Activated naive CD4-positive, alpha-beta T cell treated with anti-CD3 and anti-CD28 coated beads, Interleukin-2, amount 10 ng/mL, durations not matched to agents 7 days and 5 days (primary cell): ENCODE results near the gene KNDC1.
"Not testable (repeated sequence)": the region's sequence is repeated elsewhere in the genome, so short reads cannot be mapped to it uniquely, and the experiment has no call there.

Experiments
- CTCF ChIA-PET: fragments of 350-600 bp; sonication (Branson Sonifier 250); formaldehyde crosslinking; loops from one replicate; lab custom pipeline; 2021; ENCODE audit warnings: antibody characterized with exemption; lab: Charles Lee
- DNase-seq: peaks from one replicate; pipeline ENCODE4 v3.0.0-alpha.2; 2020
- H3K27ac Mint-ChIP-seq: one replicate; pipeline ENCODE4 v1.8.0; 2021; ENCODE audit warnings: mild to moderate bottlenecking, moderate library complexity, mixed read lengths
- H3K27me3 Mint-ChIP-seq: one replicate; pipeline ENCODE4 v1.8.0; 2021; ENCODE audit warnings: mild to moderate bottlenecking, mixed read lengths
- H3K36me3 Mint-ChIP-seq: one replicate; pipeline ENCODE4 v1.8.0; 2021; ENCODE audit warnings: mixed read lengths
- H3K4me1 Mint-ChIP-seq: one replicate; pipeline ENCODE4 v1.8.0; 2021; ENCODE audit warnings: mixed read lengths
- H3K4me3 Mint-ChIP-seq: one replicate; pipeline ENCODE4 v1.8.0; 2021; ENCODE audit warnings: mild to moderate bottlenecking, moderate library complexity, mixed read lengths
- H3K9me3 Mint-ChIP-seq: one replicate; pipeline ENCODE4 v1.8.0; 2021; ENCODE audit warnings: mixed read lengths

The KNDC1 gene

GRCh38 chr10:133221756-133222155 lies 61.7 kb downstream of the KNDC1 start:
- H3K4me3 Mint-ChIP-seq, CTCF ChIA-PET, H3K9me3 Mint-ChIP-seq, H3K27ac Mint-ChIP-seq, DNase-seq, H3K36me3 Mint-ChIP-seq: not testable (repeated sequence)
- peaks cover 45% of the 10 kb centered on the region for H3K27me3 Mint-ChIP-seq
- H3K4me1 Mint-ChIP-seq: peaks cover 15% of the 10 kb centered on the region

DNA sequence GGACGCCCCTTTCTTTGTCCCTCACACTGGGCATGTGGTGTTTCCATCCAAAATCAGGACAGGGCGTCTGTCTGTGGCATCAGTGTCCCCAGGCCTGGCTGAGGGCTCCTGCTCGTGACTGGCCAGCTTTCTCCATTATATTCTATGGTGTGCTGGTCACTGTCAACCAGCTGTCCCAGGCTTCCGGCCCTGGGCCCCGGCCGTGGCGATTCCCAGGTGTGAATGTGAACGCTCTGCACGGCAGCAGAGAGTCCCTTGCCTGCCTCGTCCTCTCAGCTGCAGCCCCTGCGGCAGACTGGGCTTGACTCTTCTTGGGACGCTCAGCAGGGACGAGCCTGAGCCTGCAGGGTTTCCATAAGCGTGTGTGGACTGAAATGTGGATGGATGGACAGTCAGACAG lies 64.1 kb downstream of the KNDC1 start:
- CTCF ChIA-PET: no interaction called here

GRCh38 chr10:133224756-133225372 lies 64.8 kb downstream of the KNDC1 start:
- no peak overlapping the region for H3K27ac Mint-ChIP-seq
- peaks cover 59% of the 10 kb centered on the region for H3K27me3 Mint-ChIP-seq
- CTCF ChIA-PET: interaction anchor here (0.7 to 1.8 kb wide), 3 partner anchors 32 to 104 kb away, joined by 3 to 9 read pairs (median 3); no protein-coding TSS in a partner anchor

More for the DNA sequence above, 64.1 kb downstream of the KNDC1 start:
- H3K4me1 Mint-ChIP-seq: peaks cover 21% of the 10 kb centered on the region
- H3K4me3 Mint-ChIP-seq: no peak overlapping the region
- DNase-seq: no peak
- no peak overlapping the region for H3K27ac Mint-ChIP-seq
- no peaks in the 10 kb centered on the region for H3K9me3 Mint-ChIP-seq
- no peaks in the 10 kb centered on the region for H3K36me3 Mint-ChIP-seq
- H3K27me3 Mint-ChIP-seq: peaks cover 59% of the 10 kb centered on the region

DNA sequence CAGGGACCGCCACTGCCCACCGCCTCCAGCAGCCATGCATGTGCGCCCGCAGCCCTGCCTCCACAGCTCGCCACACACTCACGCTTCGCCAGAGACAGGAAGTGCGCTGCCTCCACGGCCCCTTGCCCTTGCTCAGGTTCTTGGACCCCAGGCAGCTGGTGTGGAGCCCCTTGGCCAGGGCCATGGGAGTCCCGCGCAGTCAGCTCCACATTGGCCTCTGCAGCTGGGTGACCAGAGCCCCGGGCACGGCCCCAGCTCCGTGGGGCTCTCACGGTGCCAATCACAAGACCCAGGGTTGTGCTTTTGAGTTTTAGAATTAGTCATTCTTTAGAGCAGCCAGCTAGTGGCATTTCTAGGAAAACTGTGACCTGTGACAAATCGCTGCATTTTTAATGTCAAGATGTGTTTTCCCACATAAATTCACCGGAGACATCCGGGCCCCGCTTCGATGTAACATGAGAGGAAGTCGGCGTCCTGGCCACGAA lies 65.7 kb downstream of the KNDC1 start:
- Mint-ChIP-seq H3K4me1 (peaks cover 25% of the 10 kb centered on the region), H3K27ac (peak overlapping the region; percentile 76), H3K9me3 (no peaks in the 10 kb centered on the region), H3K27me3 (peaks cover 65% of the 10 kb centered on the region), H3K36me3 (peaks cover 2% of the 10 kb centered on the region), H3K4me3 (peak overlapping the region; percentile 53)
- CTCF ChIA-PET: interaction anchor here (1.3 to 1.8 kb wide), 3 partner anchors 31 to 82 kb away, joined by 3 to 9 read pairs (median 4); no protein-coding TSS in a partner anchor
- DNase-seq: no peak

More at GRCh38 chr10:133224756-133225372, 64.8 kb downstream of the KNDC1 start:
- Mint-ChIP-seq H3K4me1 (peaks cover 25% of the 10 kb centered on the region), H3K4me3 (no peak overlapping the region), H3K36me3 (peaks cover 2% of the 10 kb centered on the region), H3K9me3 (no peaks in the 10 kb centered on the region)
- DNase-seq: no peak

GRCh38 chr10:133226251-133226808 lies 66.3 kb downstream of the KNDC1 start:
- Mint-ChIP-seq H3K9me3 (no peaks in the 10 kb centered on the region), H3K27ac (peak overlapping the region; percentile 76), H3K36me3 (peaks cover 2% of the 10 kb centered on the region), H3K4me3 (peak overlapping the region; percentile 53), H3K4me1 (peaks cover 25% of the 10 kb centered on the region), H3K27me3 (peaks cover 65% of the 10 kb centered on the region)
- peak; percentile 39 for DNase-seq
- CTCF ChIA-PET: interaction anchor here (1.3 to 1.8 kb wide), 3 partner anchors 31 to 83 kb away, joined by 3 to 9 read pairs (median 4); no protein-coding TSS in a partner anchor

DNA sequence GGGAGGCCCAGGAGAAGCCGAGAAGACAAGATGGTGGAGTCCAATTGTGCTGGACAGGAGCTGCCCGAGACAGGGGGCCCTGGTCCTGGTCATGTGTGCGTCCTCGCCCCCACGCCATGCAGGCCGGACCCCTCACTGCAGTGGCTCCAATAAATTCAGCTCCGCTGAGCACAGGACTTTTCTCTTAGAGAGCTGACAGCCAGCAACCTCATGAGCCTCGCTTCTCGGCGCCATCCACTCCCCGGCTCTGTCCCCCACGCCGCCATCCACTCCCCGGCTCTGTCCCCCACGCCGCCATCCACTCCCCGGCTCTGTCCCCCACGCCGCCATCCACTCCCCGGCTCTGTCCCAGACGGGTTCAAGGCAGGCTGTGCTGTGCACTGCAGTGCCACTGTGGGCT lies 67.2 kb downstream of the KNDC1 start:
- H3K4me3 Mint-ChIP-seq: no peak overlapping the region
- peaks cover 2% of the 10 kb centered on the region for H3K36me3 Mint-ChIP-seq
- no peak for DNase-seq
- CTCF ChIA-PET: no interaction called here
- no peak overlapping the region for H3K27ac Mint-ChIP-seq
- H3K9me3 Mint-ChIP-seq: no peaks in the 10 kb centered on the region
- H3K4me1 Mint-ChIP-seq: peaks cover 25% of the 10 kb centered on the region
- peaks cover 72% of the 10 kb centered on the region for H3K27me3 Mint-ChIP-seq

DNA sequence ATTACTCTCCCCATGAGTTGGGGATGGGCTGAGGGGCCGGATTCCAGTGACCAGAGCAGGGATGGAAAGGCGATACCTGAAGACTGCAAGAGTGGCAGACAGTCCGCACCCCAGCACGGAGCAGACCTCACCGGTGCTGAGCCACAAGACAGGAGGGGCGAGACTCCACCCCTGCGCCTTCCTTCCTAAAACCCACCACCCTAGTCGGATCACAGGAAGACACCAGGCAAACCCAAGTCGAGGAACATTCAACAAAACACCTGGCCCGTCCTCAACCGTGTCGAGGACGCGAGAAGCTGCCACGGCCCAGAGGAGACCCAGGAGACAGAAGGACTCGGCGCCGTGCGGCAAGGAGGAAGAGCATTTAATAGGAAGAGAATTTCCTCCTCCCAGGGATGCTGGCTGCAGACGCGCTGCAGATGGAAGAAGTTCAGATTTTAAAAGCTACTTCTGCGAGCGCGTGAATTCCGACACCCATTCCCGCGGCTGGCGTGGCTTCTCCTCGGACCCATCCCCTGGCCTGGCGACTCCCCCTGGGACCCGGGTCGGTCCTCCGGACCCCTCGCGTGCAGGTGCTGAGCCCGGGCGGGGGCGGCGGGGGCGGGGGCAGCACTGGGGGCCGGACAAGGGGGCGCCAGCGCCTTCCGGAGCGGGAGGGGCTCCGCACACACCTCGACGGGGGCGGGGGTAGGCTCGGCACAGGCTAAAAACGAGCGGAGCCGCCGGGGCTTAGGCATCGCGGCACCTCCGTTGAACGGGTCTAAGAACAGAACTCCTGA lies 69.4 kb downstream of the KNDC1 start:
- Mint-ChIP-seq H3K27me3 (peaks cover 89% of the 10 kb centered on the region), H3K4me1 (peaks cover 24% of the 10 kb centered on the region), H3K36me3 (peaks cover 2% of the 10 kb centered on the region), H3K27ac (peak overlapping the region; percentile 1), H3K9me3 (no peaks in the 10 kb centered on the region), H3K4me3 (no peak overlapping the region)
- CTCF ChIA-PET: no interaction called here
- no peak for DNase-seq

DNA sequence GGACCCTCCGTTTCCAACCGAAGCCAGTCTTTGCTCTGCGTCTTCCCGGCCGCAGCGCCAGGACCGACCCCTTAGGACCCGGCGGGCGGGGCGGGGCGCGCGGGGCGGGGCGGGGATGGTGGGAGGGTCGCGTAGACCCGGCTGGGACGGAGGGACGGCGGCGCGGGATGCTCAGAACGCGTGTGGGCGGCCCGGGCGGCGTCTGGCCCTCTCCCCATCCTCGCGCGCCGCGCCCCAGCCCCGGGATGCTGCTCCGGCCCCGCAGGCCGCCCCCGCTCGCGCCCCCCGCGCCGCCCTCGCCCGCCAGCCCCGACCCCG lies 70.0 kb downstream of the KNDC1 start, which contains the start of gene UTF1:
UTF1 (plus strand) TSS at position 174 of the 318 bp plus-strand sequence; CDS start at position 246, 72 bp downstream.
- DNase-seq: no peak
- Mint-ChIP-seq H3K4me3 (no peak within 1 kb of the TSS), H3K9me3 (no peaks in the 10 kb centered on the region), H3K27me3 (peaks cover 95% of the 10 kb centered on the region), H3K4me1 (peaks cover 26% of the 10 kb centered on the region), H3K36me3 (peaks cover 2% of the 10 kb centered on the region), H3K27ac (peak within 1 kb of the TSS; percentile 1)
- CTCF ChIA-PET: no interaction called here

GRCh38 chr10:133230387-133231195 lies 70.6 kb downstream of the KNDC1 start:
- CTCF ChIA-PET: no interaction called here
- Mint-ChIP-seq H3K4me1 (peaks cover 26% of the 10 kb centered on the region), H3K9me3 (no peaks in the 10 kb centered on the region), H3K27me3 (peaks cover 98% of the 10 kb centered on the region), H3K36me3 (peaks cover 2% of the 10 kb centered on the region), H3K27ac (no peak overlapping the region), H3K4me3 (no peak overlapping the region)
- DNase-seq: peak; percentile 34

DNA sequence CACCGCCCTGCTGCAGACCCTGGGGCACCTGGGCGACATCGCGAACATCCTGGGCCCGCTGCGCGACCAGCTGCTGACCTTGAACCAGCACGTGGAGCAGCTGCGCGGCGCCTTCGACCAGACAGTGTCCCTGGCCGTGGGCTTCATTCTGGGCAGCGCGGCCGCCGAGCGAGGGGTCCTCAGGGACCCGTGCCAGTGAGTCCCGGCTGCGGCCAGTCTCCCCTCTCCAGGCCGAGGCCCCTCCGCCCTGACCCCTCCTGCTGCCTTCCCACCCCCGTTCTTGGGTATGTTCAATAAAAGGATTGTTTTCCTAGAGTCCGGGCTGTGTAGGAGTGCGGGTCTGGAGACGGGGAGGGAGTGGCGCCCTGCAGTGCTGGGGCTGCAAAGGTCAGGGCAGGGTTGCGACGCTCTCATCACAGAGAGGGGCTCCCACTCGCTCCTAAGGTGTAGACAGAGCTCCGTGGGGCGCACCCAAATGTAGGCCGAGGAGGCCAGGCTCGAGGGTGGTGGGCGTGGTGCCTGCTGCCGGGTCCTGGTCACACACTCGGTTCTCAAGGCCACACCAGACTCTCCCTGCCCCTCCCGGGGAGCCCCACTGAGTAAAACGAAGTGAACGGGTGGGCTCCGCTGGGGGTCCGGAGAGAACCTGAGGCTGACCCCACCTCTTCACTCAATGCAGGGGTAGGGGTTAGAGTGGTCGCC lies 71.4 kb downstream of the KNDC1 start:
- peaks cover 98% of the 10 kb centered on the region for H3K27me3 Mint-ChIP-seq
- H3K4me1 Mint-ChIP-seq: peaks cover 21% of the 10 kb centered on the region
- DNase-seq: no peak
- no peaks in the 10 kb centered on the region for H3K9me3 Mint-ChIP-seq
- CTCF ChIA-PET: no interaction called here
- H3K27ac Mint-ChIP-seq: no peak overlapping the region
- H3K36me3 Mint-ChIP-seq: peaks cover 2% of the 10 kb centered on the region
- no peak overlapping the region for H3K4me3 Mint-ChIP-seq

- Mint-ChIP-seq H3K9me3 (no peaks in the 10 kb centered on the region), H3K36me3 (peaks cover 2% of the 10 kb centered on the region), H3K27ac (no peak overlapping the region), H3K4me3 (no peak overlapping the region), H3K4me1 (peaks cover 14% of the 10 kb centered on the region), H3K27me3 (peaks cover 98% of the 10 kb centered on the region)
- CTCF ChIA-PET: no interaction called here
- no peak for DNase-seq
Measured at GRCh38 chr10:133231946-133232574, 72.0 kb downstream of the KNDC1 start.

- H3K4me1 Mint-ChIP-seq, H3K9me3 Mint-ChIP-seq, CTCF ChIA-PET, H3K36me3 Mint-ChIP-seq, DNase-seq, H3K27ac Mint-ChIP-seq: not testable (repeated sequence)
- peaks cover 98% of the 10 kb centered on the region for H3K27me3 Mint-ChIP-seq
- peak overlapping the region; percentile 26 for H3K4me3 Mint-ChIP-seq
Measured at GRCh38 chr10:133234796-133235195, 74.8 kb downstream of the KNDC1 start.

- Mint-ChIP-seq H3K27ac (no peak overlapping the region), H3K4me3 (peak overlapping the region; percentile 26), H3K4me1 (peaks cover 8% of the 10 kb centered on the region), H3K9me3 (no peaks in the 10 kb centered on the region), H3K27me3 (peaks cover 99% of the 10 kb centered on the region), H3K36me3 (no peaks in the 10 kb centered on the region)
- no peak for DNase-seq
- CTCF ChIA-PET: no interaction called here
Measured at GRCh38 chr10:133235265-133235855, 75.3 kb downstream of the KNDC1 start.
